GM21423 (cell line): ENCODE measurements around the gene HCRT.
"Not testable (repeated sequence)": the region's sequence is repeated elsewhere in the genome, so short reads cannot be mapped to it uniquely, and the experiment has no call there.

ENCODE experiments used
- ATAC-seq: cut with Tn5 transposase; IDR thresholded peaks from one replicate; pipeline ENCODE4 v1.9.1; 2021; ENCODE audit warnings: mild to moderate bottlenecking, moderate library complexity; ENCODE audit not compliant: unreplicated experiment

HCRT gene, protein sequence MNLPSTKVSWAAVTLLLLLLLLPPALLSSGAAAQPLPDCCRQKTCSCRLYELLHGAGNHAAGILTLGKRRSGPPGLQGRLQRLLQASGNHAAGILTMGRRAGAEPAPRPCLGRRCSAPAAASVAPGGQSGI

DNA sequence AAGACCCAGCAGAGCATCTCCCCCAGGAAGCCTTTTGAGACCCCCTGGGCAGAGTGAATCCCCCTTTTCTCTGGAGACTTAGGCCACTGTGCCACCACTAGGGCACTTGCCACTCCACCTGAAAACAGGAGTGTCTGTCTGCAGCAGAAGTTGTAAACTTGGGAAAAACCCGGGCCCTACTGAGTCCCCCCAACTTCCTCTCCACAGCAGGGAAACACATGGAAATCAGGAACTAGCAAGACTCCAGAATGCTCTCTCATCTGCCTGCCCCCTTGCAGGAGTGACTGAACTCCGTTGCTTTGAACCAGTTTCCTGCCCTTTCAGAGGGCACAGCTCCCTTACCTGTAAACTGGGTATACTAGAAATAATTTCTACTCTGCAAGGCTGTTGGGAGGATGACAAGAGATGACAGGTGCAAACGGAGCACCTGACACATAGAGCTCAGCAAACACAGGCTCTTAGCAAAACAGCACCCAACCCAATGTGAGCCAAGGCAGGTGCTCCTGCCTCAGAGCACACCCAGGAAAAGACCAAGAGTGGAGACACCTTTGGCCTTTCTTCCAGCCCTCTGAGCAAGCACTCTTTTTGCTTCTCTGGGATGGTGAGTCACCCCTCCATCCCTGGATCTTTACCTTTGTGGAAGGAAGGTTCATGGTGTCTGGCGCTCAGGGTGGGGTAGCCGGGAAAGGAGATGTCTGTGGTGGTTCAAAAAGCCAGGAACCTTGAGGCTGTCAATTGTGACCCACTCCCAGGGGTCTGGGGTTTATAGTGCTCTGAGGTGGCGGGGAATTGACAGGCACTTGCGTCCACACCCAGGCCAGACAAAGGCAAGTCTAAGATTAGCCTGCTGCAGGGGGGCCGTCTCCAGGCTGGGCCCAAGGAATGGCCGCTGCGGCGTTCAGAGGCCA is at the start of gene HCRT:
Gene HCRT (minus strand): TSS at position 740 of the 908 bp plus-strand sequence. CDS start 87 bp downstream, at position 653.
- no peak for ATAC-seq

DNA sequence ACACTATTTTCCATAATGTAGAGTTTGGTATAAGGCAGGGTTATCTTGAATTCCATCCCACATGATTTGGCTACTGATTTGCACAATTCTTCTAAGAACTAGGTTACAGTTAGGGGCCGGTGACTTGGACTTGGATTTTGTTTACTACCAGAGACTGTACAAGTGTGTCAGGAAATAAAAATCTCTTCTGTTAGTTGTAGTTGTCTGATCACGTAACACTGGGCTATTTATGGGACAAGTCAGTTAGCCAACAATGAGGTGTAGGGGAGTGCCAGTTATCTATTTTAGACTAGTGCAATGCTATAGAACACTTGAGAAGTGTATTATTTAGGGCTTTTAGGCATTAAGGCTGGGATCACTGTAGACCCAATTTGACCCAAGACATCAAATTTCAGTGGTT is 48.7 kb upstream of the HCRT start:
- ATAC-seq: no peak

DNA sequence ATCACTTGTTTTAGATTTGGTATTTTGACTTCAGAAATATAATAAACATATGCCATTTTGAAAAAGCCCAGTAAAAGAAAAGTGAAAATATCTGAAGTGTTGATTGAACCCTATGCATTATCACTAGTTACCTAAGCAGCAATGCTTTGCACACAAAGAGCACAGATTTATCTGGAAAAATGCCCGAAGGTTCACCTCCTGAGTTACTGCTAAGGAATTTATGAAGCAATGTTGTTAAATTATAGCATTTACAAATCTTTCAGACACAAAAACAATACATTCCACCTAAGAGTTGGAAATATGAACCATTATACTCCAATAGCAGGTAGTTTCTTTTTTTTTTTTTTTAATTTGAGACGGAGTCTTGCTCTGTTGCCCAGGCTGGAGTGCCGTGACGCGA is 47.9 kb upstream of the HCRT start:
- no peak for ATAC-seq

DNA sequence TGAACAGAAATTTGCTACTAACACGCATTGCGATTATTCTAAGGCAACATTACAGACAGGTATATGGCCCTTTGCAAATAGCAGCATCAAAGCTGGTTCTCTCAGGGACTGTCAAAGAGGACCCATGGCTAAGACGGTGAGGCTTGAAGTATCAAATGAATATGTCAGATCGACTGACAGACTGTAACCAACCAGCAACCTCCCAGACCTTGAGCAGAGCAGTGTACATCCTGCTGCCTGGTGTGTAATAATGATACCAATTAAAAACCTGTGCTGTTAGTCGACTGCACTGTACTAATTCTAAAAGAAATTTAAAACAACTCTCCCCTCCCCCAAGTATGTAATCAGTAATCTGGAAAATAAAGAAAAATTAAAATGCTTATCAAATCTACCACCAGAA is 45.0 kb upstream of the HCRT start:
- no peak for ATAC-seq

DNA sequence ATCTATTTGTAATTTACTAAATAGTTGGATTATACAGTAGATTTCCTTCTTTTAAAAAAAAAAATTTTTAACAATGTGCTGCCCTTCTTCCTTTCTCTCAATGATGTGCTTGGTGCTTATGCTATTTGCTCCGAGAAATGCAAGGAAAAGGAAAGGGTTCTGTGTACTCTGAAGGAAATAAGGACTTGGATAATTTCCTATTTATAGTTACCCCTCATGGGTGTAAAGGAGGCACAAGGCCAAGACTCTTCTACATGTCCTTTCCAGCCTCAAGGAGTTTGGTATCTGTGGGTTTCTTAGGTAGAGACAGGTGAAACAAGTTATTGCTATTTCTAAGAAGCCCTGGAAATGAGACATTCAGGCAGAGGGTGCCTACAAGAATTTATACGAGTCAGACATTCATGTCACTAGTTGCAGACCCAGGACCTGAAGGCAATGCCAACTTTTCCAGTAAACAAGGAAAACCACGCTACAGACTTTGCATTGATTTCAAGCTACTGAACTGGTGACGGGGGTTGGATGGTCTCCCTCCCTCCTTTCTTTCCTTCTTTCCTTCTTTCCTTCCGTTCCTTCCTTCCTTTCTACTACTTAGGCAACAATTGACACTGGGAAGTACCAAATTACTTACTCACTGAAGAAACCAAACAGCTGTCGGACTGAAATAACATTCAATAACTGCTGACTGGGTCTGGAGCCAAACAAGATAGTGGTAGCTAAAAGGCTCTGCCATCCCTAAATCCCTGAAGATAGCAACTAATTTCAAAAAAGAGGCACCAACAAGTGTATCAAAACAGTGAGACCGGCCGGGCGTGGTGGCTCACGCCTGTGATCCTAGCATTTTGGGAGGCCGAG is 42.8 kb upstream of the HCRT start:
- no peak for ATAC-seq

DNA sequence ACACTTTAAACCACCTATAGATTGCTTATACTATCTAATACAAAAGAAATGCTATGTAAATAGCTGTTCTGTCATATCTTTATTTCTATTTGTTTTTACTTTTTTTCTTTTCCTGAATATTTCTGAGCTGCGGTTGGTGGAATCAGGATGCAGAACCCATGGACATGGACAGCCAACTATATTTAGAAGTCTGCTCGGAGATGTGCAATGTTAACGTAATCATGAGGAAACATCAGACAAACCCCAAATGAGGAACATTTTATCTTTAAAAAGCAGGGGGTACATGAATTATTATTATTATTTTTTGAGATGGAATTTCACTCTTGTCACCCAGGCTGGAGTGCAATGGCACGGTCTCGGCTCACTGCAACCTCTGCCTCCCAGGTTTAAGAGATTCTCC is 40.4 kb upstream of the HCRT start:
- no peak for ATAC-seq

DNA sequence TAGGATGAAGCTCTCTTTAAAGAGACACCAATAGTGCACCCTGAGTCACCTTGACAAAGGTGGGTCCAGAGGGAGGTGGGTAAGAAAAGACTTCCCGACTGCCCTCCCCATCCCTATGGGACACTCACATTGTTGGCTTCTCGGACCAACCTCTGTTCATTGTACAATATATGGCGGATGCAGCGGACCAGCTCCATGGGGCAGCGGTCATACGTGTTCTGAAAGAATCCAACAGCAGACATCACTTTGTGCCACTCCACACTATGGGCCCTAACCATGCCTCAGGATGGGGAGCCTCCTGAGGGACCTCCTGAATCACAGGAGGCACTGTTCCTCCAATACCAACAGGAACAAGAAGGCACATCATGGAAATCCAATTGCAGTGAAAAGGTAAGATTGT is 39.4 kb upstream of the HCRT start:
- ATAC-seq: no peak

DNA sequence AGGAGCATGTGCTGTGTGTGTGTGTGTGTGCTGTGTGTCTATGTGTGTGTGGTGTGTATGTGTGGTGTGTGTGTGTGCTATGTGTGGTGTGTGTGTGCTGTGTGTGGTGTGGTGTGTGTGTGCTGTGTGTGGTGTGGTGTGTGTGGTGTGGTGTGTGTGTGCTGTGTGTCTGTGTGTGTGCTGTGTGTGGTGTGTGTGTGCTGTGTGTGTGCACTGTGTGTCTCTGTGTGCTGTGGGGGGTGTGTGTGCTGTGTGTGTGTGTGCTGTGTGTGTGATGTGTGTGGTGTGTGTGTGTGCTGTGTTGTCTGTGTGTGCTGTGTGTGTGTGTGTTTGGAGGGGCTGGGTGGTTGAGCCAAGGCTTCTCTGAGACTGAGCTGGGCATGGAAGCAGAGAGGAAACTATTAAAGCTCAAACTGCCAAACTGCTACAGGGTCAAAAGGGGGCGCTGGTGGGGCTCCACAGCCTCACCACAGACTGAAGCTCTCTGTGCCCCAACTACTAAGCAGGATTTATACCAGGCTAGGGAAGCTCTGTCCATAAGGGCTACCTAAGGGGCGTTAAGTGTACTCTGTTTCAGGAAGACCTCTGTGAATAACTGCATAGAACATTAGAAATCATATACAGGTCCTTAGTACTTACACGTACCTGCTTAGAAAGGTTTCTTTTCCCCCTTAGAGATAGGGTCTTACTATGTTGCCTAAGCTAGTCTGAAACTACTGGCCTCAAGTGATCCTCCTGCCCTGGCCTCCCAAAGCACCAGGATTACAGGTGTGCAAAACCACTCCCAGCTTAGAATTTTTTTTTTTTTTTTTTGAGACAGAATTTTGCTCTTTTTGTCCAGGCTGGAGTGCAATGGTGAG is 36.9 kb upstream of the HCRT start:
- ATAC-seq: no peak

DNA sequence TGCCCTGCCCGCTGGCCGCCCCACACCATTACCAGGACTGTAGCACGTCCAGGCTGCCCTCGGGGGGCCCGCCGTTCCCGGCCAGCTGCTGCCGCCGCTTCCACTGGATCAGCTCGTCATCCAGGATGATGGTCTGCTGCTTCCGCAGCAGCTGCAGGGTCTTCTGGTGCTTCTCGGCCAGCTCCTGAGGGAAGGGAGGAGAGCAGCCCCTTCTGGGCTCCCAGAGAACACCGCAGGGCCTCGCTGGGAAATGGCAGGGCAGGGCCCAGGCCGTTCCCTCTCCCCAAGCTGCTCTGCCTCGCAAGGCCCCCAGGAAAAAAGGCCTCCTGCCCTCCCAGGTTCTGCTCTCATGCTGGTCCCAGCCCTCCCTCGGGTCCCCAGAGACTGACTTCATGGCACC is 34.0 kb upstream of the HCRT start:
- ATAC-seq: not testable (repeated sequence)

DNA sequence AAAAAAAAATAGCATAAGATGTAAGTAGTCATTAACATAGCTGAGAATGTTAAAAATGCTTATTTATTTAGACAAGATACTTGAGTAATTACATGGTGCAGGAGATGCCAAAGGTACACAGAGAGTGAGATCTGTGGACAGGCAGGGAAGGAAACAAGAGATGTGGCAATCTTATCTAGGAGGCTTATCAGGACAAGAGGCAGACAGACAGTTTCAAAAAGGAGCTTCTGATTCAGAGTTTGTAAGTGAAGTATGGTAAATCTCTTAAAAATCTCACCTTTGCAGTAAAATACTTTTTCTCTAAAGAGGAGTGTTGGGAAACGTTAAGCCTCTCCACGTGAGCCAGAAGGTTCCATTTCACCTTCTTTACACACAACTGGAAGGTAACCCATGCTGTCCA is 28.9 kb upstream of the HCRT start:
- ATAC-seq: no peak

DNA sequence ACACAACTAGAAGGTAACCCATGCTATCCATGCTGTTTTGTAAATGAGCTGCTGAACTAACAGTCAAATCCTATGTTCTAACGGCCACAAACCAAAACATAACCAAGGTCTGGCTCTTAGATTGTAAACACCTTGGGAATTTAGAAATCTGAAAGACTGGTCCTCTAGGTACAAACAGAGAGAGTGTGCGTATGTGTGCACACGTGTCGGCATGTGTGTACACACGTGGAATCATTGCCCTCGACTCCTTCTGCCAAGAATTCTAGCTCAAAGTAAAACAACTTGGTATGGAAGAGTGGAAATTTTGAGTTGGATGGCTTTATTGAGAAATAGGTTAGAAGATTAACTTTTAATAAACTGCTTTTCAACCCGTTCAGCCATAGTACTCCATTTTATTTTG is 27.1 kb upstream of the HCRT start:
- ATAC-seq: no peak

DNA sequence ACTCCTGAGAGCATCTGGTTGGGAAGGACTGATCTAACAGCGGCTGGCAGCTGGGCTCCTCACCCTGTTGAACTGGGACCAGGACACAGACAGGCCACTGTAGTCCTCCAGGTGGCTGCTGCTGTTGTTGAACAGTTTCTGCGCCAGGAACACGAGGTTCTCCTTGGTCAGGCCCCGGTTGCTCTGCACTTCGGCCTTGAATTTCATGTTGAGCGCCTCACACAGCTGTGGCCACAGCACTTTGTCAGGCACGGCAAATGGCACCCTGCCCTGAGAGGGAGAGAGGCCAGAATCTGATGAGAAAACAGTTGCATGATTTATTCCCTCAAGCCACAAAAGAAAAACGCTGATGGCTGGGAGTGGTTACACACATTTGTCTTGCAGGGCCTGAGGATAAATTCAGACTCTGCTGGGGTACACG is 26.7 kb upstream of the HCRT start:
- not testable (repeated sequence) for ATAC-seq

DNA sequence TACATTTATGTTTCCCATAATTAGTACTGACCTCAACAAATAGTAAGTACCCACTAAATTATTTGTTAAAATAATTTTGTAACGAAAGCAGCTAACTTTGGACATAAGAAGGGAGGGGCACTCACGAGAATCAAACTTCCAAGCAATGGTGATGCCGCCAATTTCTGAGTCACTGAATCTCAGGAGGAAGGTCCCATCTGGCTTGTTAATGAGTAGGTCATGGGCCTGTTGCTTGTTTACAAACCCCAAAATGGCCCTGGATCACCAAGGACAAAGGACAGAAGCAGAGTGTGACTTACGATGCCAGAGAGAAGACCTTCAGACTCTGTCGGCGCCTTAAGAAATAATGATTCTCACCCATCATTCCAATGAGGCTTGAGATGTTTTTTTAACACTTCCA is 24.8 kb upstream of the HCRT start:
- ATAC-seq: no peak

DNA sequence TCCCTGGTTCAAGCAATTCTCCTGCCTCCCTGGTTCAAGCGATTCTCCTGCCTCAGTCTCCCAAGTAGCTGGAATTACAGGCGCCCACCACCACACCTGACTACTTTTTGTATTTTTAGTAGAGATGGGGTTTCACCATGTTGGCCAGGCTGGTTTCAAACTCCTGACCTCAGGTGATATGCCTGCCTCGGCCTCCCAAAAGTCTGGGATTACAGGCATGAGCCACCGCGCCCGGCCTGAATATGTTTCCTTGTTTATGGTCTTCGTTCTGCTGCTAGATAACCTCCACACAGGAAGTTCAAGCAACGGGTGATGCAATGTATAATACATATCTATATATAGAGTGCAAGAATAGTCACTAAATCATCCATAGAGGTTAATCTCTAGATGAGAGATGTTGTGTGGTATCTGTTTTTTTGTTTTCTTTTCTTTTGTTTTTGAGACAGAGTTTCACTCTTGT is 20.9 kb upstream of the HCRT start:
- not testable (repeated sequence) for ATAC-seq

DNA sequence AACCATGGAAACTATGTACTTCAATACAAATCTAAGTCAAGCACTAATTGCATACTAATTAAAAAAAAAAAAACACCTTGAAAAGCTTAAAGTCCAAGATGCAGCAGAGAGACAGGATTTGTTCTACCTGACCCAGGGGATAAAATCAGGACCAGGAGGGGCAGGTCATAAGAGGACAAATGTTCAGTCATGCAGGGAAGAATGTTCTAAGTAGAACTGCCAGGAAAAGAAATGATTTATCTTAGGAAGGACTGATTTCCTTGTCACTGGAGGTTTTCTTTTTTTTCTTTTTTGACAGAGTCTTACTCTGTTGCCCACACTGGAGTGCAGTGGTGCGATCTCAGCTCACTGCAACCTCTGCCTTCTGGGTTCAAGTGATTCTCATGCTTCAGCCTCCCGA is 18.1 kb upstream of the HCRT start:
- no peak for ATAC-seq

DNA sequence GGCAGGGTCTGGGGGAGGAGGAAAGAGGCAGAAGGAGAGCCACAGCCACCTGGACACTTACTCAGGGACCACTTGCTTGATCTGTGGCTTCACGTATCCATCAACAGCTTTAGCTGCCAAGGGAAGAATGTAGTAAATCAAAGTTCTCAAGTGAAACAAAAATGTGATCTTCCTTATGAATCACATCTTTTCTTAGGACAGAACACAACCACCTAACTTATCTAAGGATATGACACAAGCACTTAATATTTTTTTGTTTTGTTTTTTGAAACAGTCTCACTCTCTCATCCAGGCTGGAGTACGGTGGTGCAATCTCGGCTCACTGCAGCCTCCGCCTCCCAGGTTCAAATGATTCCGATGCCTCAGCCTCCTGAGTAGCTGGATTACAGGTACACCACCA is 17.4 kb upstream of the HCRT start:
- no peak for ATAC-seq

DNA sequence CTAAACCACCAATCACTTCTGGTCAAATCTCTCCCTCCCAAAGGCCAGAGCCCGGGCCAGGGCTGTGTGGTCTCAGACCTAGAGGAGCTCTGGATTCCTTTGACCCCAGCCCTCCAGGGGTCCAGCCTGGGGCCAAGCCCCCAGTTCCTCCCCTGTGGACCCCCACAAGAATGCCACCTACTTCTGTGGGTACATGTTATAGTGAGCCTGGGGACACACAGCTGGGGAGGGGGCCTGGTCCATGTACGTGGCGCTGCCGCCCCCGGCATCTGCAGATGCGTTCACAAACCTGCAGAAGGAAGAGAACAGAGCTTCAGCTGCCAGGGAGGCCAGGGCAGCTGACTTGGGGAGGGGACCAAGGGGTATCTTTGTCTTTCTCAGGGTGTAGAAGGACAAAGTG is 16.9 kb upstream of the HCRT start:
- no peak for ATAC-seq

DNA sequence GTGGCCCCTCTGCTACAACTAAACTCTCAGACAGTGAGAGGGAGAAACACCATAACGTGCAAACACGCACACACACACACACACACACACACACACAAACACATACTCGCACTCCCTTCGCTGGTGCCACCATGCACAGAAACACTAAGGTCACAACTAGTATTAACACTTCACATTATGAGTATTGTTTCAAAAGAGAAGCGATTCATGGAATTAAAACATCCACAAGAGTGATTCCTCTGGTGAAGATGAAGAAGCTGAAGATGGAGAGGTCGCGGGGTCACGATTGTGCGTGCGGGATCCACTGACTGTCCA is 16.2 kb upstream of the HCRT start:
- ATAC-seq: no peak

DNA sequence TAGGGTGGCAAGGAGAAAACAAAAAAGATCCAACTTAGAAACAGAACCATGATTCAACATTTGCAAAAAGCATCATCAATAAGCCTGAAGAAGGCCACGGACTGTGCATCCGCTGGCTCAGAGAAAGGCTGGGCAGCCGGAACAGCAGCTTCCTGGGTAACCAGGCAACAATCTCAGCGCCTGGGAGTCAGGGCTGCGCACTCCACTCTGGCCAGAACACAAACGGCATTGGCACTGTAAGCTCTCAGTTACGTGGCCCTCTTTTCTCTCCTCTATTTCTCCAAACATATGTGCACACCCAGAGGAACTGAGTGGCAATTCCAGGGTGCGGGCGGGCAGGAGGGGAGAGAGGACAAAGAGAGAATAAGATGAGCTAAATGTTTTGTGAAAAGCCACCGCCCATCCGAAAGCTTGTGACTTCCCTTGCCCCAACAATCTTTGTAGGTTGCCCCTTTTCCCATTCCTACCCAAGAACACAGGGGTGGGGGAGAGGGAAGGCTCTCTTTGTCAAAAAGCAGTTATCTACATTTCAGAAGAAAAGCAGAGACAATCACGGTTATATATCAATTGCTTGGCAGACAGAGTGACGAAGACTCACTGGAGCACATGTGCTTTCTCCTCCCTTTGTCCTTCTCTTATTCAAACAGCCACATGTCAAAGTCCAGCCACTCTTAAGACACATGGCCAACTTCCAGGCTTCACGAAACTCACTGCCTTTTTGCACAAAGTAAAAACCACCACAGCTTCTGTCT is 15.6 kb upstream of the HCRT start:
- ATAC-seq: no peak

DNA sequence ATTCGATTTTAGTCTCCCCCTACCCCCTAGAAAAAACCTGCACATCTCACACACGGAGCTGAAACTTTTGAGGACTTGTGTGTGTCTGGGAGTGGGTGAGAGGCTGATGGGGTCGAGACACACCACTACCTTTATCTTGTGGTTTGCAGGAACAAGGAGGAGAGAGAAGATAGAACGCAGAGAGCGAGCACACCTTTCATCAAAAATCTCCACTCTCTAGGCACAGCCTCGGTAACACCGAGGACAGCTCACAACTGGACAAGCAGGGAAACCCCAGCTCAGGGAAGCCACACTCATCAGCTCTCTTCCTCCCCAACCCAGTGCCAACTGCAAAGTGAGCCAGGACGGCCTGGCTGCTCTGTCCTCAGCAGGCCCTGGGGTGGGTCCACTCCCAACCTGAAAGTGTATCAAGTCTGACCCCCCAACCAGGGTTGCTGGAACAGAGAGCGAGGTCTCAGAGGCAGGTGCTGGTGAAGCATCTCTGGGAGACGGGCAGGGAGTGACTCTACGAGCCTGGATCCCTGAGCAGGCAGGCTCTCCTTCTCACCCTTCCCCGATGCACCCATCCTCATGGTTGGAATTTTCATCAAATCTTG is 14.3 kb upstream of the HCRT start:
- ATAC-seq: no peak
